ENCODE measurements around the gene ZNF479.
"Not testable (repeated sequence)": the region's sequence is repeated elsewhere in the genome, so short reads cannot be mapped to it uniquely, and the experiment has no call there.

ZNF479 gene

GRCh38 chr7:57132336-57132735, at the start of gene ZNF479:
Gene ZNF479 (minus strand): TSS chr7:57132436. CDS start chr7:57132324, 112 bp downstream.
- DNase-seq (ENCODE audit: low read depth): not testable (repeated sequence)

GRCh38 chr7:57182031-57182430, 49.8 kb upstream of the ZNF479 start:
- no peak for DNase-seq (ENCODE audit: low read depth)

- DNase-seq (ENCODE audit: low read depth): no peak
Observed at GRCh38 chr7:57181281-57181680, 49.0 kb upstream of the ZNF479 start.

GRCh38 chr7:57179776-57180415, 47.7 kb upstream of the ZNF479 start:
- no peak for DNase-seq (ENCODE audit: low read depth)

- DNase-seq (ENCODE audit: low read depth): no peak
Observed at GRCh38 chr7:57178768-57179139, 46.5 kb upstream of the ZNF479 start.

- no peak for DNase-seq (ENCODE audit: low read depth)
Observed at GRCh38 chr7:57177856-57178767, 45.9 kb upstream of the ZNF479 start.

- no peak for DNase-seq (ENCODE audit: low read depth)
Observed at GRCh38 chr7:57176928-57177635, 44.8 kb upstream of the ZNF479 start.

- no peak for DNase-seq (ENCODE audit: low read depth)
Observed at GRCh38 chr7:57165285-57165899, 33.2 kb upstream of the ZNF479 start.

GRCh38 chr7:57120123-57120784, 12.0 kb downstream of the ZNF479 start:
- not testable (repeated sequence) for DNase-seq (ENCODE audit: low read depth)

Measured in stimulated activated CD8-positive, alpha-beta memory T cell treated with anti-CD3 and anti-CD28 coated beads, Interleukin-15, amount 100 ng/mL, for 24 hours (primary cell).